ENCODE results near the gene COMTD1. TPM values are rescaled to one million over a fixed set of nuclear protein-coding genes. Genes with fewer than 3 reads are reported as not detected.
A peak's percentile ranks its signal among the peaks of the same experiment; 100 is the strongest.
"Not testable (repeated sequence)": the region's sequence is repeated elsewhere in the genome, so short reads cannot be mapped to it uniquely, and the experiment has no call there.

The COMTD1 gene
- polyA plus RNA-seq, 1 donor (not counting 4 experiments of a cell fraction or from before 2014, with no cell fraction given), result 6.2 TPM

- Histone ChIP-seq H3K4me1 (ENCODE audit: control insufficient read depth, extremely low read depth, insufficient read depth, low read length) (peaks cover 13% of the 10 kb centered on the region), H3K9ac (ENCODE audit: control insufficient read depth, extremely low read depth, insufficient read depth, low read length) (no peak overlapping the region)
Observed at GRCh38 chr10:75191821-75192568, 43.8 kb downstream of the COMTD1 start.

GRCh38 chr10:75189266-75190096 lies 46.3 kb downstream of the COMTD1 start:
- H3K9ac ChIP-seq (ENCODE audit: control insufficient read depth, extremely low read depth, insufficient read depth, low read length), result no peak overlapping the region
- TF ChIP-seq EZH2 (IDR thresholded peaks at IDR 0.05; ENCODE audit: low read length), result no peak
- no peak for TF ChIP-seq CTCF (optimal IDR thresholded peaks at IDR 0.05 in 1 of 3, IDR thresholded peaks at IDR 0.05 in 1 of 3, conservative IDR thresholded peaks at IDR 0.05 in 1 of 3; ENCODE audit: extremely low read depth in 1 of 3, insufficient read depth in 2 of 3, low read length in 3 of 3)
- no peaks in the 10 kb centered on the region for H3K9me3 ChIP-seq (ENCODE audit: control insufficient read depth, low read depth, low read length)
- dilution Hi-C loops (cut with MboI; ENCODE audit: extremely low pct_ligation_motif_present, low sequenced_read_pairs), result no loop called here
- FAIRE-seq (no peak), DNase-seq (ENCODE audit: low read depth, low spot score) (no peak)
- no peaks in the 10 kb centered on the region for H3K9me1 ChIP-seq (ENCODE audit: control insufficient read depth, extremely low read depth, insufficient read depth, low read length)
- no peak overlapping the region for H3K4me2 ChIP-seq (ENCODE audit: control insufficient read depth, extremely low read depth, insufficient read depth, low read depth, low read length)
- H2AFZ ChIP-seq (ENCODE audit: control insufficient read depth, low read length), result no peak overlapping the region
- no peaks in the 10 kb centered on the region for H3K79me2 ChIP-seq (ENCODE audit: control insufficient read depth, insufficient read depth, low read length)
- H3K27me3 ChIP-seq (ENCODE audit: control insufficient read depth, extremely low read depth, insufficient read depth, low read length), result no peaks in the 10 kb centered on the region
- no peak overlapping the region for H3K27ac ChIP-seq (ENCODE audit: control insufficient read depth, insufficient read depth, low read length)
- peaks cover 13% of the 10 kb centered on the region for H3K4me1 ChIP-seq (ENCODE audit: control insufficient read depth, extremely low read depth, insufficient read depth, low read length)
- H3K4me3 ChIP-seq (ENCODE audit: control insufficient read depth in 2 of 3, extremely low read depth in 1 of 3, insufficient read depth in 2 of 3, low read depth in 1 of 3, low read length in 3 of 3), result no peak overlapping the region
- no peaks in the 10 kb centered on the region for H3K36me3 ChIP-seq (ENCODE audit: control insufficient read depth in 2 of 2, extremely low read depth in 1 of 2, insufficient read depth in 2 of 2, low read length in 2 of 2)
- no peaks in the 10 kb centered on the region for H4K20me1 ChIP-seq (ENCODE audit: control insufficient read depth, extremely low read depth, insufficient read depth, low read length)

More at GRCh38 chr10:75191821-75192568, 43.8 kb downstream of the COMTD1 start:
- Histone ChIP-seq H3K79me2 (ENCODE audit: control insufficient read depth, insufficient read depth, low read length) (no peaks in the 10 kb centered on the region), H3K27me3 (ENCODE audit: control insufficient read depth, extremely low read depth, insufficient read depth, low read length) (no peaks in the 10 kb centered on the region), H3K9me1 (ENCODE audit: control insufficient read depth, extremely low read depth, insufficient read depth, low read length) (no peaks in the 10 kb centered on the region), H3K36me3 (ENCODE audit: control insufficient read depth in 2 of 2, extremely low read depth in 1 of 2, insufficient read depth in 2 of 2, low read length in 2 of 2) (no peaks in the 10 kb centered on the region), H2AFZ (ENCODE audit: control insufficient read depth, low read length) (no peak overlapping the region), H4K20me1 (ENCODE audit: control insufficient read depth, extremely low read depth, insufficient read depth, low read length) (no peaks in the 10 kb centered on the region), H3K27ac (ENCODE audit: control insufficient read depth, insufficient read depth, low read length) (peak overlapping the region; percentile 37), H3K9me3 (ENCODE audit: control insufficient read depth, low read depth, low read length) (no peaks in the 10 kb centered on the region), H3K4me2 (ENCODE audit: control insufficient read depth, extremely low read depth, insufficient read depth, low read depth, low read length) (peak overlapping the region; percentile 33), H3K4me3 (ENCODE audit: control insufficient read depth in 2 of 3, extremely low read depth in 1 of 3, insufficient read depth in 2 of 3, low read depth in 1 of 3, low read length in 3 of 3) (no peak overlapping the region)
- FAIRE-seq (no peak), DNase-seq (ENCODE audit: low read depth, low spot score) (no peak)
- TF ChIP-seq EZH2 (IDR thresholded peaks at IDR 0.05; ENCODE audit: low read length) (no peak), CTCF (optimal IDR thresholded peaks at IDR 0.05 in 1 of 3, IDR thresholded peaks at IDR 0.05 in 1 of 3, conservative IDR thresholded peaks at IDR 0.05 in 1 of 3; ENCODE audit: extremely low read depth in 1 of 3, insufficient read depth in 2 of 3, low read length in 3 of 3) (peak in 2 of 3 experiments; percentile 4 to 15)
- dilution Hi-C loops (cut with MboI; ENCODE audit: extremely low pct_ligation_motif_present, low sequenced_read_pairs), result no loop called here

- DNase-seq (ENCODE audit: low read depth, low spot score); H3K79me2 ChIP-seq (ENCODE audit: control insufficient read depth, insufficient read depth, low read length); H3K9me3 ChIP-seq (ENCODE audit: control insufficient read depth, low read depth, low read length); H3K27me3 ChIP-seq (ENCODE audit: control insufficient read depth, extremely low read depth, insufficient read depth, low read length); H2AFZ ChIP-seq (ENCODE audit: control insufficient read depth, low read length); FAIRE-seq; H3K9me1 ChIP-seq (ENCODE audit: control insufficient read depth, extremely low read depth, insufficient read depth, low read length); H4K20me1 ChIP-seq (ENCODE audit: control insufficient read depth, extremely low read depth, insufficient read depth, low read length); dilution Hi-C loops (cut with MboI; ENCODE audit: extremely low pct_ligation_motif_present, low sequenced_read_pairs); H3K36me3 ChIP-seq (ENCODE audit: control insufficient read depth in 2 of 2, extremely low read depth in 1 of 2, insufficient read depth in 2 of 2, low read length in 2 of 2); H3K4me3 ChIP-seq (ENCODE audit: control insufficient read depth in 2 of 3, extremely low read depth in 1 of 3, insufficient read depth in 2 of 3, low read depth in 1 of 3, low read length in 3 of 3): not testable (repeated sequence)
- Histone ChIP-seq H3K27ac (ENCODE audit: control insufficient read depth, insufficient read depth, low read length) (peak overlapping the region; percentile 69), H3K4me1 (ENCODE audit: control insufficient read depth, extremely low read depth, insufficient read depth, low read length) (peaks cover 13% of the 10 kb centered on the region), H3K4me2 (ENCODE audit: control insufficient read depth, extremely low read depth, insufficient read depth, low read depth, low read length) (peak overlapping the region; percentile 76), H3K9ac (ENCODE audit: control insufficient read depth, extremely low read depth, insufficient read depth, low read length) (peak overlapping the region; percentile 33)
Observed at GRCh38 chr10:75188522-75188921, 47.2 kb downstream of the COMTD1 start.
